ENCODE results near the gene SURF1. TPM values are rescaled to one million over a fixed set of nuclear protein-coding genes. Genes with fewer than 3 reads are reported as not detected.
"Not testable (repeated sequence)": the region's sequence is repeated elsewhere in the genome, so short reads cannot be mapped to it uniquely, and the experiment has no call there.

SURF1 gene
- total RNA-seq, 4 donors from 2014 or later: 46.0 to 53.4 (median 49.8) TPM

- H3K27me3 ChIP-seq: no peaks in the 10 kb centered on the region
- no peak overlapping the region for H3K4me3 ChIP-seq
- no peak overlapping the region for H3K27ac ChIP-seq
- 84 to 88% methylated on average over 5 to 6 of the region's 10 CpGs for WGBS, 2 donors (ENCODE audit: low coverage in 1 of 2)
- TF ChIP-seq POLR2A (IDR thresholded peaks at IDR 0.05): no peak
- TF ChIP-seq POLR2AphosphoS5 (IDR thresholded peaks at IDR 0.05): no peak
- no peak for TF ChIP-seq EP300 (IDR thresholded peaks at IDR 0.05)
- TF ChIP-seq CTCF (IDR thresholded peaks at IDR 0.05): no peak
- H3K36me3 ChIP-seq: peaks cover 0 to 31% of the 10 kb centered on the region in 2 donors
- no peak for ATAC-seq
- H3K9me3 ChIP-seq: no peaks in the 10 kb centered on the region
- peaks cover 0 to under 1% (median 0%) of the 10 kb centered on the region in 3 donors for H3K4me1 ChIP-seq
These were observed 28.3 kb downstream of the SURF1 start for GRCh38 chr9:133327834-133328484.

GRCh38 chr9:133327021-133327420 lies 29.3 kb downstream of the SURF1 start:
- 73 to 96% methylated on average over 3 to 4 of the region's 6 CpGs for WGBS, 2 donors (ENCODE audit: low coverage in 1 of 2)
- H3K4me1 ChIP-seq: not testable (repeated sequence)

GRCh38 chr9:133323991-133324703 lies 32.1 kb downstream of the SURF1 start:
- Histone ChIP-seq H3K9me3 (no peaks in the 10 kb centered on the region), H3K4me3 (no peak overlapping the region), H3K27ac (no peak overlapping the region), H3K36me3 (no peaks in the 10 kb centered on the region), H3K4me1 (no peaks in the 10 kb centered on the region), H3K27me3 (no peaks in the 10 kb centered on the region)
- 86 to 98% methylated on average over 5 to 13 of the region's 13 CpGs for WGBS, 2 donors (ENCODE audit: low coverage in 1 of 2)
- TF ChIP-seq POLR2AphosphoS5 (IDR thresholded peaks at IDR 0.05): no peak
- no peak for ATAC-seq

More at GRCh38 chr9:133327021-133327420, 29.3 kb downstream of the SURF1 start:
- H3K36me3 ChIP-seq: peaks cover 0 to 22% of the 10 kb centered on the region in 2 donors
- H3K27me3 ChIP-seq, H3K27ac ChIP-seq, ATAC-seq, H3K9me3 ChIP-seq, H3K4me3 ChIP-seq: not testable (repeated sequence)

- WGBS, 2 donors (ENCODE audit: low coverage in 1 of 2): 50 to 90% methylated on average over 2 to 9 of the region's 10 CpGs
- Histone ChIP-seq H3K27me3 (no peaks in the 10 kb centered on the region), H3K4me3 (no peak overlapping the region), H3K36me3 (no peaks in the 10 kb centered on the region), H3K4me1 (no peaks in the 10 kb centered on the region), H3K27ac (no peak overlapping the region), H3K9me3 (no peaks in the 10 kb centered on the region)
- TF ChIP-seq CTCF (IDR thresholded peaks at IDR 0.05) (no peak), POLR2AphosphoS5 (IDR thresholded peaks at IDR 0.05) (no peak), POLR2A (IDR thresholded peaks at IDR 0.05) (no peak), EP300 (IDR thresholded peaks at IDR 0.05) (no peak)
- ATAC-seq: no peak
These were observed 33.1 kb downstream of the SURF1 start for GRCh38 chr9:133323211-133323610.

GRCh38 chr9:133322701-133323100 lies 33.6 kb downstream of the SURF1 start:
- H3K27ac ChIP-seq: no peak overlapping the region
- no peak for ATAC-seq
- H3K4me3 ChIP-seq: no peak overlapping the region
- 75 to 77% methylated on average over 2 to 3 of the region's 14 CpGs for WGBS, 2 donors (ENCODE audit: low coverage in 1 of 2)
- H3K4me1 ChIP-seq: no peaks in the 10 kb centered on the region
- no peaks in the 10 kb centered on the region for H3K27me3 ChIP-seq
- H3K9me3 ChIP-seq: no peaks in the 10 kb centered on the region
- TF ChIP-seq POLR2A (IDR thresholded peaks at IDR 0.05) (no peak), CTCF (IDR thresholded peaks at IDR 0.05) (no peak), EP300 (IDR thresholded peaks at IDR 0.05) (no peak), POLR2AphosphoS5 (IDR thresholded peaks at IDR 0.05) (no peak)
- no peaks in the 10 kb centered on the region for H3K36me3 ChIP-seq

GRCh38 chr9:133321411-133321935 lies 34.8 kb downstream of the SURF1 start:
- Histone ChIP-seq H3K36me3 (no peaks in the 10 kb centered on the region), H3K4me1 (no peaks in the 10 kb centered on the region), H3K27ac (no peak overlapping the region), H3K27me3 (no peaks in the 10 kb centered on the region), H3K9me3 (no peaks in the 10 kb centered on the region), H3K4me3 (no peak overlapping the region)
- WGBS, 2 donors (ENCODE audit: low coverage in 1 of 2): 72 to 79% methylated on average over 3 to 7 of the region's 13 CpGs
- ATAC-seq: no peak
- TF ChIP-seq EP300 (IDR thresholded peaks at IDR 0.05): no peak
- TF ChIP-seq POLR2AphosphoS5 (IDR thresholded peaks at IDR 0.05): no peak
- TF ChIP-seq POLR2A (IDR thresholded peaks at IDR 0.05): no peak
- TF ChIP-seq CTCF (IDR thresholded peaks at IDR 0.05): no peak

Data from gastroesophageal sphincter (tissue), 4 donors.